Lower leg skin (tissue), 3 donors: ENCODE measurements around the gene MED27.

Source experiments
- CTCF ChIP-seq, 3 donors: fragments of 450-650 bp; IDR thresholded peaks; one replicate each; pipeline ENCODE4 v1.5.1; 2016; ENCODE audit warnings: antibody characterized with exemption in 3 of 3, mild to moderate bottlenecking in 3 of 3, moderate library complexity in 2 of 3
- POLR2A ChIP-seq, 2 donors: fragments of 450-650 bp; IDR thresholded peaks; one replicate each; pipeline ENCODE4 v1.6.1; 2016 to 2017; ENCODE audit warnings: antibody characterized with exemption in 2 of 2, mild to moderate bottlenecking in 1 of 2, moderate library complexity in 1 of 2

- no peak for TF ChIP-seq POLR2A (IDR thresholded peaks at IDR 0.05)
- no peak for TF ChIP-seq CTCF (IDR thresholded peaks at IDR 0.05)
Measured at GRCh38 chr9:131923766-131924165, 155.9 kb downstream of the MED27 start.
